ENCODE results near the gene TTC28. TPM values are rescaled to one million over a fixed set of nuclear protein-coding genes. Genes with fewer than 3 reads are reported as not detected.

TTC28 gene
- total RNA-seq, 1 donor from 2014 or later: 14.9 TPM

DNA sequence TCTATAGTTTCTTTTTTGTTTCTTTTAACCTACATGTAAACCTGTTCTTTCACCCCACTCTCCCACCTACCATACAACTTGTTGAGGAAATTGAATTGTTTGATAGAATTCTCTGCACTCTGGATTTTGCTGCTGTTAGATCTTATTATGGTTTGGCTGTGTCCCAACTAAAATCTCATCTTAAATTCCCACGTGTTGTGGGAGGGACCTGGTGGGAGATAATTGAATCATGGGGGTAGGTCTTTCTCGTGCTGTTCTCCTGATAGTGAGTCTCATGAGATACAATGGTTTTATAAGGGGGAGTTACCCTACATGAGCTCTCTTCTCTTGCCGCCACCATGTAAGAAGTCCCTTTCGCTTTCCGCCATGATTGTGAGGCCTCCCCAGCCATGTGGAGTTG is 745.6 kb downstream of the TTC28 start:
- DNase-seq (ENCODE audit: low read depth in 2 of 2): no peak

DNA sequence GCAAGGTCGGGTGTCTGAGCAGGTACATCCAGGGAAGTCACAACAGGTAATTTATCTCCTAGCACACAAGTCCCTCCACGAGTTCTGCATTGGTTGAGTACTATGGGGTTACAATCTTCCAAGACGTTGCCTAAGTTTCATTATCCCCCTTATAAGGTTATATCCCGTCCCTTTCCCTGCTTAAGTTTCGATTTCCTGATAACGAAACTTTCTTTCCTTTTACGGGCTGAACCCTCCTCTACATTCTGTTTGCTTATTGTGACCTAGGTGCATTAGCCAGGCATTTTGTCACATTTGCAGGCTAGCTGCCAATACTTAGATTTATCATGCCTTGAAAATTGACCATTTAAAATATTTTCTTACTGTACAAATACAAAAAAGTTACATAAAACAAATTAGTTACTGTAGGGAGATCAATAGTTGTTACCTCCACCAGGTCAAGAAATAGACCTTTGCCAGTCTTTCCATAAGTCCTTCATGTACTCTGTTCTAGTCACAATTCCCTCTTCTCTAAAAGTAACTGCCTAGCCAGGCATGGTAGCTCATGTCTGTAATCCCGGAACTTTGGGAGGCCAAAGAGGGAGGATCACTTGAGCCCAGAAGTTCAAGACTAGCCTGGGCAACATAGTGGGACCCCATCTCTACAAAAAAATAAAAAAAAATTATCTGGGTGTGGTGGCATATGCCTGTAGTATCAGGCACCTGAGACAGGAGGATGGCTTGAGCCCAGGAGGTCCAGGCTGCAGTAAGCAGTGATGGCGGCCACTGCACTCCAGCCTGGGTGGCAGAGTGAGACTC is 746.3 kb downstream of the TTC28 start:
- DNase-seq (ENCODE audit: low read depth in 2 of 2): peak in 1 of 2 donors; percentile 32

DNA sequence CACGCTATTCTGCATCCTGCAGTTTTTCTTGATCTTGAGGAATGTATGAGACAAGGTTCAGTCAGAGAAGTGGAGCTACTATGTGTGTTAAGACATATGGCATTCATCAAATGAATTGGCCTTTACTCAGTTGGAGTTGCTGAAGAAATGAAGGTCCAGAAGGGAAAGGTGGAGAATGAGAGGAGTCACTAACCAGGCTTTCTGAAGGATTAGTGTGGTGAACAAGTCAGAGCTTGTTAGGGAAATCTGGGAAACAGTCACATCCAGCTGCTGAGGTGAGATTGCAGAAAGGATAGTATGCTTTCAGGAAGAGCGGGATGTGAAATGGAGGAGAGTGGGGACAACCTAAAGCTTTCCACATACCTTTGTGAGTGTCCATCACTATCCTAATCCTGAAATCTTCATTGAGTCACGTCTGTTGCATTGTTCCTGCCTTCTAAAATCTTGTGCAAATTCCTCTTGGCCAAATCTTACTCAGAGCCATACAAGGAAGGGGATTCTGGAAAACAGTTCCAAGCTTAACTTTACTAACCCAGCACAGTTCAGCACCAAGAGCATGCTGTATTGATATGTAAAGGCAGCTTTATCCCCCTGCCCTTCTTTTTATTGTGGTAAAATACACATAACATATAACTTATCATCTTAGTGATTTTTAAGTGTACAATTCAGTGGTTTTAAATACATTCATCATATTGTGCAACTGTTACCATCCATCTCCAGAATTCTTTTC is 749.1 kb downstream of the TTC28 start:
- no peak for DNase-seq (ENCODE audit: low read depth in 2 of 2)

Other genes with a start within 250 kb of the TTC28 start
- 5.2 and 6.0 TPM in 2 replicates for gene CHEK2, start 62.0 kb upstream of the TTC28 start, total RNA-seq
- 15.7 and 16.6 TPM in 2 replicates for gene HSCB, start 62.2 kb upstream of the TTC28 start, total RNA-seq
- 10.0 and 12.7 TPM in 2 replicates for gene CCDC117, start 92.9 kb upstream of the TTC28 start, total RNA-seq
- 53.0 and 105 TPM in 2 replicates for gene XBP1, start 120.7 kb upstream of the TTC28 start, total RNA-seq
- gene ZNRF3, start 203.7 kb upstream of the TTC28 start, total RNA-seq: 1.5 and 2.0 TPM in 2 replicates